Smooth muscle cell (in vitro differentiated cells): ENCODE data around the gene CCDC187. TPM values are rescaled to one million over a fixed set of nuclear protein-coding genes. Genes with fewer than 3 reads are reported as not detected.
A peak's percentile ranks its signal among the peaks of the same experiment; 100 is the strongest.

ENCODE experiments used
- DNase-seq: peaks from one replicate; lab custom pipeline; 2025; ENCODE audit not compliant: unreplicated experiment; lab: John Stamatoyannopoulos, UW
- H2AFZ ChIP-seq: fragments of 200-600 bp; sonication (generic); 2 replicates; pipeline ENCODE4 v1.6.0; 2016; ENCODE audit warnings: antibody characterized with exemption, low read depth, mild to moderate bottlenecking
- H3F3A ChIP-seq: fragments of 200-600 bp; sonication (generic); 2 replicates; pipeline ENCODE4 v1.6.0; 2017; ENCODE audit warnings: antibody characterized with exemption, low read depth
- H3K27ac ChIP-seq: fragments of 200-600 bp; sonication (generic); 2 replicates; pipeline ENCODE4 v1.5.1; 2016; ENCODE audit warnings: low read depth, mild to moderate bottlenecking
- H3K27me3 ChIP-seq: fragments of 200-600 bp; sonication (generic); 2 replicates; pipeline ENCODE4 v1.6.1; 2016; ENCODE audit warnings: low read depth, mild to moderate bottlenecking
- H3K36me3 ChIP-seq: fragments of 200-600 bp; sonication (generic); 2 replicates; pipeline ENCODE4 v1.5.1; 2016; ENCODE audit warnings: low read depth
- H3K4me1 ChIP-seq: fragments of 200-600 bp; sonication (generic); 2 replicates; pipeline ENCODE4 v1.5.1; 2016; ENCODE audit warnings: low read depth
- H3K4me2 ChIP-seq: fragments of 200-600 bp; sonication (generic); 2 replicates; pipeline ENCODE4 v1.6.0; 2016; ENCODE audit warnings: mild to moderate bottlenecking
- H3K4me3 ChIP-seq: fragments of 200-600 bp; sonication (generic); 2 replicates; pipeline ENCODE4 v1.5.1; 2016; ENCODE audit warnings: mild to moderate bottlenecking
- H3K79me2 ChIP-seq: fragments of 200-600 bp; sonication (generic); 2 replicates; pipeline ENCODE4 v1.6.0; 2016; ENCODE audit warnings: low read depth, mild to moderate bottlenecking
- H3K9ac ChIP-seq: fragments of 200-600 bp; sonication (generic); 2 replicates; pipeline ENCODE4 v1.6.0; 2016; ENCODE audit warnings: low read depth
- H3K9me3 ChIP-seq: fragments of 200-600 bp; sonication (generic); replicated peaks from 2 replicates; pipeline ENCODE4 v1.5.1; 2016; ENCODE audit warnings: low read depth
- H4K20me1 ChIP-seq: fragments of 200-600 bp; sonication (generic); 2 replicates; pipeline ENCODE4 v1.6.0; 2016; ENCODE audit warnings: low read depth
- WGBS: methylation state at CpG from one replicate; pipeline ENCODE4 v1.1.7; 2016; ENCODE audit warnings: low lambda C conversion rate; 5-methylcytosine and 5-hydroxymethylcytosine counted together
- polyA plus RNA-seq: library from polyadenylated mRNA; unstranded; fragments of >200 nt; fragmentation: Nextera tagmentation; extraction: Ambion mirVana; gene quantifications from 2 replicates; pipeline ENCODE4 v1.2.1, GENCODE V29; 2016
- total RNA-seq: library from RNA; depleted of rRNA; stranded (reverse); fragments of >200 nt; gene quantifications from 2 replicates; pipeline ENCODE4 v1.2.3, GENCODE V29; 2014
- TF ChIP-seq, protein P1 (sequence below): fragments of 200-600 bp; sonication (generic); IDR thresholded peaks from 2 replicates; pipeline ENCODE4 v1.5.1; 2017; ENCODE audit warnings: borderline replicate concordance, mild to moderate bottlenecking, antibody characterized with exemption; ENCODE audit not compliant: insufficient read depth, poor library complexity, severe bottlenecking

CCDC187 gene
- total and polyA plus RNA-seq, 2 experiments from 2014 or later: 0.10 TPM; not detected in 1

DNA sequence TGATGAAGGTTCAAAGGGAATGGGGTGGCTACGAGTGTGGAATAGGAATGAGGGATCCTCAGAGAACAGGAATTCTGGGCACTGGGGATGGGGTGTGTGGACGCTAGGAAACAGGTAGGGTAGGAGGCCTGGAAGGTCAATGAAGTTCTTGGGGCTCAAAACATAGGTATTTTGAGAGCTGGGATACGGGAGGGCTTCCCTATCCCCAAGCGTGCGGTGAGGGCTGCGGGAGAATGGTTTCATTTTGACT is 59.0 kb downstream of the CCDC187 start:
- H3F3A ChIP-seq: no peaks in the 10 kb centered on the region
- peak overlapping the region; percentile 95 for H3K4me2 ChIP-seq
- no peak overlapping the region for H3K27ac ChIP-seq
- no peaks in the 10 kb centered on the region for H3K9me3 ChIP-seq
- TF ChIP-seq, protein P1, sequence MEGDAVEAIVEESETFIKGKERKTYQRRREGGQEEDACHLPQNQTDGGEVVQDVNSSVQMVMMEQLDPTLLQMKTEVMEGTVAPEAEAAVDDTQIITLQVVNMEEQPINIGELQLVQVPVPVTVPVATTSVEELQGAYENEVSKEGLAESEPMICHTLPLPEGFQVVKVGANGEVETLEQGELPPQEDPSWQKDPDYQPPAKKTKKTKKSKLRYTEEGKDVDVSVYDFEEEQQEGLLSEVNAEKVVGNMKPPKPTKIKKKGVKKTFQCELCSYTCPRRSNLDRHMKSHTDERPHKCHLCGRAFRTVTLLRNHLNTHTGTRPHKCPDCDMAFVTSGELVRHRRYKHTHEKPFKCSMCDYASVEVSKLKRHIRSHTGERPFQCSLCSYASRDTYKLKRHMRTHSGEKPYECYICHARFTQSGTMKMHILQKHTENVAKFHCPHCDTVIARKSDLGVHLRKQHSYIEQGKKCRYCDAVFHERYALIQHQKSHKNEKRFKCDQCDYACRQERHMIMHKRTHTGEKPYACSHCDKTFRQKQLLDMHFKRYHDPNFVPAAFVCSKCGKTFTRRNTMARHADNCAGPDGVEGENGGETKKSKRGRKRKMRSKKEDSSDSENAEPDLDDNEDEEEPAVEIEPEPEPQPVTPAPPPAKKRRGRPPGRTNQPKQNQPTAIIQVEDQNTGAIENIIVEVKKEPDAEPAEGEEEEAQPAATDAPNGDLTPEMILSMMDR: no peak
- peak overlapping the region; percentile 60 for H3K4me3 ChIP-seq
- H3K79me2 ChIP-seq: peaks cover 9% of the 10 kb centered on the region
- H3K36me3 ChIP-seq: no peaks in the 10 kb centered on the region
- H3K27me3 ChIP-seq: no peaks in the 10 kb centered on the region
- peaks cover 44% of the 10 kb centered on the region for H4K20me1 ChIP-seq
- H3K9ac ChIP-seq: no peak overlapping the region
- H3K4me1 ChIP-seq: peaks cover 16% of the 10 kb centered on the region
- DNase-seq: no peak
- 4% methylated on average over 6 of the region's 6 CpGs for WGBS
- no peak overlapping the region for H2AFZ ChIP-seq

DNA sequence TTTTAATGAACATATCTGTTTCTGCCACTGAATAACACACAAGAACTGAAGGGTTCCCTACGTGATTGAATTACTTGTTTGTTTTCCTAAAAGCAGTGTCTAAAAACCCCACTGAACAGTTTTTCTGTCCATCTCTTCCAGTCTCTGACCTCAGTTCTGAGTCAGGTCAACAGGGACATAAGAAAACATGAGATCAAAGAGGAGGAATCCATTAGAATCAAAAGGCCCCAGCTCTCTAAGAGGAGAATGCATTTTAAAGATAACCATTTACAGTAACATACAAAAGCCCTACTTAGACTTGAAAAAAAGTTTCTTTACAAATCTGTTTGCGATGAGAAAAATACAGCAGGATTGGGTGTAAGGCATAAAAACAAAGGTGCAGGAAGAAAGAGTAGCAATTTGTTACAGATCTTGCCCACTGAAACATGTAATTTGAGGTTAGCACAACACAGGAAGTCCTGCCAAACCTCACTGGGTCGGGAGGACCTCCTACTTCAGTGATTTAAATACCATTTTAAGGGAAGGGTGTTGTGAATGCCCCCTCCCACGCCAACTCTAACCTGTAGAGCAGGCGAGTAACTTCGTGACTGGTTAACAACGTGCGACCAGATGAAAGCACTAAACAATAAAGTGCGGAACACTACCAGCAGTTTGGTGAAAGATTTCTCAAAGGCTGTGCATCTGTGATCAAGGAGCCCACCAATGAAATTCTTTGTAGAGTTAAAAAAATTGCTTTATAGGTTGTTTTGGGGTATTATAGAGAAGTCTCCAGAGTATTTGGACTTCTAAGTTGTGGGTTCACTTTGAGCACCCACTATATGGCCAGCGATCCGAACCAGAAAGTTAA is 59.5 kb downstream of the CCDC187 start:
- Histone ChIP-seq H3K36me3 (no peaks in the 10 kb centered on the region), H4K20me1 (peaks cover 50% of the 10 kb centered on the region), H3K4me1 (peaks cover 16% of the 10 kb centered on the region), H3K4me2 (peak overlapping the region; percentile 95), H3K9me3 (no peaks in the 10 kb centered on the region), H3K79me2 (peaks cover 9% of the 10 kb centered on the region), H3F3A (no peaks in the 10 kb centered on the region), H2AFZ (no peak overlapping the region), H3K9ac (no peak overlapping the region), H3K4me3 (peak overlapping the region; percentile 60), H3K27me3 (no peaks in the 10 kb centered on the region), H3K27ac (no peak overlapping the region)
- 29% methylated on average over 11 of the region's 11 CpGs for WGBS
- TF ChIP-seq, protein P1: no peak
- DNase-seq: no peak

DNA sequence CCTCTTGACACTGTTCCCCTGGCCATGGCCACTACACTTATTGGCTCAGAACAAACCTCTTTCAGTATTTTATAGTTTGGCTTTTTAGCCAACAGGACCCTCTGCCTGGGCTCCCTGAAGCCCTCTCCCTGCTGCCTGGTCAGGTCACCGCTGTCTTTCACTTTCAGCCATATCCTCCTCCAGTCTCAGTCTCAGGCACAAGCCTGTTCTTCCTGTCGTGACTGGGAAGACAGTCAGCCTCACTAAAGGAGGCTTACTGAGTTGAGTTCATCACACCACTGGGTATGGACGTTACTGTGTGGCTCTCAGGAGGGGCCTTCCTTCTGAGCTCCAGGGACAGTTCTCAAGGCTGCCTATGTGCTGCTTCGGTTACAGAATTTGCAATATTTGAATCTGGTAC is 60.3 kb downstream of the CCDC187 start:
- Histone ChIP-seq H3K9ac (no peak overlapping the region), H3K4me1 (peaks cover 16% of the 10 kb centered on the region), H3K27me3 (no peaks in the 10 kb centered on the region), H3K4me3 (no peak overlapping the region), H3K9me3 (no peaks in the 10 kb centered on the region), H3K79me2 (peaks cover 9% of the 10 kb centered on the region), H3K27ac (no peak overlapping the region), H3F3A (no peaks in the 10 kb centered on the region), H3K36me3 (no peaks in the 10 kb centered on the region), H3K4me2 (no peak overlapping the region), H2AFZ (no peak overlapping the region), H4K20me1 (peaks cover 57% of the 10 kb centered on the region)
- WGBS: 54% methylated on average over 4 of the region's 4 CpGs
- TF ChIP-seq, protein P1: no peak
- no peak for DNase-seq
